H1 (cell line): ENCODE measurements around the gene AP1S1. TPM values are rescaled to one million over a fixed set of nuclear protein-coding genes. Genes with fewer than 3 reads are reported as not detected.

Source experiments
- HDAC2 ChIP-seq, 2 experiments: fragments of 300-600 bp in 1 of 2; sonication (generic) in 1 of 2; IDR thresholded peaks; 2 replicates each; pipeline ENCODE4 v1.6.1; 2011 to 2012; ENCODE audit warnings: low read depth in 2 of 2, low read length in 2 of 2, mild to moderate bottlenecking in 2 of 2, moderate library complexity in 2 of 2, borderline replicate concordance in 1 of 2, inconsistent platforms in 1 of 2
- KDM5A ChIP-seq: fragments of 200-600 bp; IDR thresholded peaks from 2 replicates; pipeline ENCODE4 v1.7.1; 2012; ENCODE audit warnings: mild to moderate bottlenecking, low read length, inconsistent platforms, mixed read lengths
- SAP30 ChIP-seq: fragments of 300-600 bp; sonication (generic); IDR thresholded peaks from 2 replicates; pipeline ENCODE4 v1.7.1; 2012; ENCODE audit warnings: low read length, moderate library complexity, mild to moderate bottlenecking, inconsistent platforms; ENCODE audit not compliant: insufficient read depth, insufficient replicate concordance
- TAF1 ChIP-seq: IDR thresholded peaks from 2 replicates; pipeline ENCODE4 v1.6.1; 2011; ENCODE audit warnings: mild to moderate bottlenecking, low read depth, low read length
- YY1 ChIP-seq: IDR thresholded peaks from 2 replicates; pipeline ENCODE4 v1.6.1; 2011; ENCODE audit warnings: low read depth, mild to moderate bottlenecking, low read length
- polyA plus RNA-seq, 7 experiments: library from polyadenylated mRNA; depleted of rRNA in 3 of 7; stranded (reverse) in 5 of 7; unstranded in 2 of 7; fragments of >200 nt in 5 of 7; fragments of 200-250 nt in 2 of 7; gene quantifications; 1 replicate in 5 of 7; 2 replicates in 1 of 7; 4 replicates in 1 of 7; pipeline versions ENCODE4 v1.2.1 to v1.2.3, GENCODE V29; 2011 to 2013; ENCODE audit warnings: missing spikeins in 2 of 7, mixed read lengths in 2 of 7
- total RNA-seq: library from RNA; stranded (reverse); fragmentation: NEBNext Ultra II Directional; extraction: Animal tissue kit (Norgen Biotek cat#: 25700); gene quantifications from 2 replicates; pipeline ENCODE4 v1.2.1, GENCODE V29; 2021
- TF ChIP-seq, protein P1 (sequence below): fragments of 300-600 bp; sonication (generic); IDR thresholded peaks from 2 replicates; pipeline ENCODE4 v1.7.1; 2012; ENCODE audit warnings: low read length, moderate library complexity, mild to moderate bottlenecking, inconsistent platforms; ENCODE audit not compliant: insufficient replicate concordance

The AP1S1 gene
- total and polyA plus RNA-seq, 2 of the 8 experiments (the other 6 are each of a cell fraction or from before 2014, with no cell fraction given), result 56.1 to 59.3 TPM

DNA sequence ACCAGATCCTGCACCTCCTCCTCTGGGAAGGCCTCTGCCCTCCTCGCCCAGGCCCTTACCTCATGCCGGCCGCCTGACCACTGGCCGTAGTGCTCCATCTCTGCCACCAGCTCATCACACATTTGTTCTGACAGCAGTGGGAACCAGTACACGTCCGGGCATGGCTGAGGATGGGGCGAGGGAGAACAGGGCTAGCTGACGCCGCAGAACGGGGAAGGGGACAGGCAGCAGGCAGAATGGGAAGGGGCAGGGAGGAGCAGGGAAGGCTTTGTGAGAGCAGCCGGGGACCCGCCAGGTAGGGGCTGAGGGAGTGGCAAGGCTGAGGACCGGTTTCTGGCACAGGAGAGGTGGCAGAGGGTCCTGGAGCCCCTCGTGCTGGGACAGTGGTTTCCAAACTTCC, 54.5 kb downstream of the AP1S1 start (continued):
- TF ChIP-seq, protein P1, sequence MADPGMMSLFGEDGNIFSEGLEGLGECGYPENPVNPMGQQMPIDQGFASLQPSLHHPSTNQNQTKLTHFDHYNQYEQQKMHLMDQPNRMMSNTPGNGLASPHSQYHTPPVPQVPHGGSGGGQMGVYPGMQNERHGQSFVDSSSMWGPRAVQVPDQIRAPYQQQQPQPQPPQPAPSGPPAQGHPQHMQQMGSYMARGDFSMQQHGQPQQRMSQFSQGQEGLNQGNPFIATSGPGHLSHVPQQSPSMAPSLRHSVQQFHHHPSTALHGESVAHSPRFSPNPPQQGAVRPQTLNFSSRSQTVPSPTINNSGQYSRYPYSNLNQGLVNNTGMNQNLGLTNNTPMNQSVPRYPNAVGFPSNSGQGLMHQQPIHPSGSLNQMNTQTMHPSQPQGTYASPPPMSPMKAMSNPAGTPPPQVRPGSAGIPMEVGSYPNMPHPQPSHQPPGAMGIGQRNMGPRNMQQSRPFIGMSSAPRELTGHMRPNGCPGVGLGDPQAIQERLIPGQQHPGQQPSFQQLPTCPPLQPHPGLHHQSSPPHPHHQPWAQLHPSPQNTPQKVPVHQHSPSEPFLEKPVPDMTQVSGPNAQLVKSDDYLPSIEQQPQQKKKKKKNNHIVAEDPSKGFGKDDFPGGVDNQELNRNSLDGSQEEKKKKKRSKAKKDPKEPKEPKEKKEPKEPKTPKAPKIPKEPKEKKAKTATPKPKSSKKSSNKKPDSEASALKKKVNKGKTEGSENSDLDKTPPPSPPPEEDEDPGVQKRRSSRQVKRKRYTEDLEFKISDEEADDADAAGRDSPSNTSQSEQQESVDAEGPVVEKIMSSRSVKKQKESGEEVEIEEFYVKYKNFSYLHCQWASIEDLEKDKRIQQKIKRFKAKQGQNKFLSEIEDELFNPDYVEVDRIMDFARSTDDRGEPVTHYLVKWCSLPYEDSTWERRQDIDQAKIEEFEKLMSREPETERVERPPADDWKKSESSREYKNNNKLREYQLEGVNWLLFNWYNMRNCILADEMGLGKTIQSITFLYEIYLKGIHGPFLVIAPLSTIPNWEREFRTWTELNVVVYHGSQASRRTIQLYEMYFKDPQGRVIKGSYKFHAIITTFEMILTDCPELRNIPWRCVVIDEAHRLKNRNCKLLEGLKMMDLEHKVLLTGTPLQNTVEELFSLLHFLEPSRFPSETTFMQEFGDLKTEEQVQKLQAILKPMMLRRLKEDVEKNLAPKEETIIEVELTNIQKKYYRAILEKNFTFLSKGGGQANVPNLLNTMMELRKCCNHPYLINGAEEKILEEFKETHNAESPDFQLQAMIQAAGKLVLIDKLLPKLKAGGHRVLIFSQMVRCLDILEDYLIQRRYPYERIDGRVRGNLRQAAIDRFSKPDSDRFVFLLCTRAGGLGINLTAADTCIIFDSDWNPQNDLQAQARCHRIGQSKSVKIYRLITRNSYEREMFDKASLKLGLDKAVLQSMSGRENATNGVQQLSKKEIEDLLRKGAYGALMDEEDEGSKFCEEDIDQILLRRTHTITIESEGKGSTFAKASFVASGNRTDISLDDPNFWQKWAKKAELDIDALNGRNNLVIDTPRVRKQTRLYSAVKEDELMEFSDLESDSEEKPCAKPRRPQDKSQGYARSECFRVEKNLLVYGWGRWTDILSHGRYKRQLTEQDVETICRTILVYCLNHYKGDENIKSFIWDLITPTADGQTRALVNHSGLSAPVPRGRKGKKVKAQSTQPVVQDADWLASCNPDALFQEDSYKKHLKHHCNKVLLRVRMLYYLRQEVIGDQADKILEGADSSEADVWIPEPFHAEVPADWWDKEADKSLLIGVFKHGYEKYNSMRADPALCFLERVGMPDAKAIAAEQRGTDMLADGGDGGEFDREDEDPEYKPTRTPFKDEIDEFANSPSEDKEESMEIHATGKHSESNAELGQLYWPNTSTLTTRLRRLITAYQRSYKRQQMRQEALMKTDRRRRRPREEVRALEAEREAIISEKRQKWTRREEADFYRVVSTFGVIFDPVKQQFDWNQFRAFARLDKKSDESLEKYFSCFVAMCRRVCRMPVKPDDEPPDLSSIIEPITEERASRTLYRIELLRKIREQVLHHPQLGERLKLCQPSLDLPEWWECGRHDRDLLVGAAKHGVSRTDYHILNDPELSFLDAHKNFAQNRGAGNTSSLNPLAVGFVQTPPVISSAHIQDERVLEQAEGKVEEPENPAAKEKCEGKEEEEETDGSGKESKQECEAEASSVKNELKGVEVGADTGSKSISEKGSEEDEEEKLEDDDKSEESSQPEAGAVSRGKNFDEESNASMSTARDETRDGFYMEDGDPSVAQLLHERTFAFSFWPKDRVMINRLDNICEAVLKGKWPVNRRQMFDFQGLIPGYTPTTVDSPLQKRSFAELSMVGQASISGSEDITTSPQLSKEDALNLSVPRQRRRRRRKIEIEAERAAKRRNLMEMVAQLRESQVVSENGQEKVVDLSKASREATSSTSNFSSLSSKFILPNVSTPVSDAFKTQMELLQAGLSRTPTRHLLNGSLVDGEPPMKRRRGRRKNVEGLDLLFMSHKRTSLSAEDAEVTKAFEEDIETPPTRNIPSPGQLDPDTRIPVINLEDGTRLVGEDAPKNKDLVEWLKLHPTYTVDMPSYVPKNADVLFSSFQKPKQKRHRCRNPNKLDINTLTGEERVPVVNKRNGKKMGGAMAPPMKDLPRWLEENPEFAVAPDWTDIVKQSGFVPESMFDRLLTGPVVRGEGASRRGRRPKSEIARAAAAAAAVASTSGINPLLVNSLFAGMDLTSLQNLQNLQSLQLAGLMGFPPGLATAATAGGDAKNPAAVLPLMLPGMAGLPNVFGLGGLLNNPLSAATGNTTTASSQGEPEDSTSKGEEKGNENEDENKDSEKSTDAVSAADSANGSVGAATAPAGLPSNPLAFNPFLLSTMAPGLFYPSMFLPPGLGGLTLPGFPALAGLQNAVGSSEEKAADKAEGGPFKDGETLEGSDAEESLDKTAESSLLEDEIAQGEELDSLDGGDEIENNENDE, result no peak
- TF ChIP-seq KDM5A (no peak), YY1 (no peak), SAP30 (no peak), TAF1 (no peak), HDAC2 (IDR thresholded peaks at IDR 0.05; ENCODE audit: borderline replicate concordance in 1 of 2, low read depth in 2 of 2, low read length in 2 of 2) (no peak)
- TF ChIP-seq, all 59 proteins: peak for 0
